ENCODE measurements around the gene RXFP4.

DNA sequence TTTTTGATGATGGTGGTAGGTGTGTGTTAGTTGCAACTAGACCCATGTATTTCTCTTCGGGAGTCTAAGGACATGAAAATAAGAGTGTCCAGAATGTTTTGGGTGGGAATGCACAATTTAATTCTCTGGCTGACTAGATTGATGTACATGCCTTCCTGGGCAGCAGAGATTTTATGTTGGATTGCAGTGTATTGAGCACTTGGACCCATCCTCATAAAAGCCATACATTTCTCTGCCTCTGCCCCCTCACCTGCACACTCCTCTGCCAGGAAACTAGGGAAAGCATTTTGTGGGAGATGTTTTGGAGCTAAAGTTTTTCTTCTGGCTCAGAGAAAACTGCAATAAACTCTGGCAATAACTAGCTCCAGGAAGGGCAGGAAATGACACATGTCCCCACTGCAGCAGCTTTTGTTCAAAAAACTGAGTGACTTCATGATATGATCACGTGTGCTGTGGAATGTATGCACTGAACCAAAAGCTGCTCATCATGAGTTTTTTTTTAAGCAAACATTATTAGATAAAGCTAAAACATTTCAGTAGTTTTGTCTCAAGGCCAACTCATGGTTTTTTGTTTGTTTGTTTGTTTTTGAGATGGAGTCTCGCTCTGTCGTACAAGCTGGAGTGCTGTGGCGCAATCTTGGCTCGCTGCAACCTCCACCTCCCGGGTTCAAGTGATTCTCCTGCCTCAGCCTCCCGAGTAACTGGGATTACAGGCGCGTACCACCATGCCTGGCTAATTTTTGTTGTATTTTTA is 47.9 kb upstream of the RXFP4 start:
- TF ChIP-seq, protein P1, sequence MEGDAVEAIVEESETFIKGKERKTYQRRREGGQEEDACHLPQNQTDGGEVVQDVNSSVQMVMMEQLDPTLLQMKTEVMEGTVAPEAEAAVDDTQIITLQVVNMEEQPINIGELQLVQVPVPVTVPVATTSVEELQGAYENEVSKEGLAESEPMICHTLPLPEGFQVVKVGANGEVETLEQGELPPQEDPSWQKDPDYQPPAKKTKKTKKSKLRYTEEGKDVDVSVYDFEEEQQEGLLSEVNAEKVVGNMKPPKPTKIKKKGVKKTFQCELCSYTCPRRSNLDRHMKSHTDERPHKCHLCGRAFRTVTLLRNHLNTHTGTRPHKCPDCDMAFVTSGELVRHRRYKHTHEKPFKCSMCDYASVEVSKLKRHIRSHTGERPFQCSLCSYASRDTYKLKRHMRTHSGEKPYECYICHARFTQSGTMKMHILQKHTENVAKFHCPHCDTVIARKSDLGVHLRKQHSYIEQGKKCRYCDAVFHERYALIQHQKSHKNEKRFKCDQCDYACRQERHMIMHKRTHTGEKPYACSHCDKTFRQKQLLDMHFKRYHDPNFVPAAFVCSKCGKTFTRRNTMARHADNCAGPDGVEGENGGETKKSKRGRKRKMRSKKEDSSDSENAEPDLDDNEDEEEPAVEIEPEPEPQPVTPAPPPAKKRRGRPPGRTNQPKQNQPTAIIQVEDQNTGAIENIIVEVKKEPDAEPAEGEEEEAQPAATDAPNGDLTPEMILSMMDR (conservative IDR thresholded peaks at IDR 0.05; ENCODE audit: low read depth, low read length), result no peak
- TF ChIP-seq EZH2 (IDR thresholded peaks at IDR 0.05; ENCODE audit: low read length, unreplicated experiment), result no peak
- no peak for TF ChIP-seq EZH2phosphoT487 (IDR thresholded peaks at IDR 0.05; ENCODE audit: borderline replicate concordance, low read length)

All from PC-3 (cell line).